Breast epithelium (tissue), 4 donors: ENCODE results near the gene PPP2R2B. TPM values are rescaled to one million over a fixed set of nuclear protein-coding genes. Genes with fewer than 3 reads are reported as not detected.

Experiments used
- DNase-seq, 2 donors: peaks; one replicate each; pipeline ENCODE4 v3.0.0-alpha.2; 2019; ENCODE audit warnings: low spot score in 2 of 2
- H3K27ac ChIP-seq, 2 donors: fragments of 200-600 bp; sonication (generic) in 1 of 2; one replicate each; pipeline ENCODE4 v1.5.1; 2016 to 2019; ENCODE audit warnings: mild to moderate bottlenecking in 1 of 2
- H3K27me3 ChIP-seq, 2 donors: fragments of 200-600 bp; sonication (generic) in 1 of 2; one replicate each; pipeline versions ENCODE4 v1.5.1 to v1.6.0; 2017 to 2019; ENCODE audit warnings: control low read depth in 1 of 2, mild to moderate bottlenecking in 1 of 2
- H3K36me3 ChIP-seq: fragments of 200-600 bp; one replicate; pipeline ENCODE4 v1.5.1; 2019
- H3K4me1 ChIP-seq, 2 donors: fragments of 200-600 bp; sonication (generic); one replicate each; pipeline ENCODE4 v1.5.1; 2016 to 2019; ENCODE audit warnings: control low read depth in 1 of 2
- H3K4me3 ChIP-seq, 3 donors: fragments of 200-600 bp; sonication (generic); 1 replicate in 2 of 3; 2 replicates in 1 of 3; pipeline ENCODE4 v1.5.1; 2016 to 2019; ENCODE audit warnings: mild to moderate bottlenecking in 3 of 3, moderate library complexity in 2 of 3
- H3K9me3 ChIP-seq, 2 donors: fragments of 200-600 bp; sonication (generic) in 1 of 2; one replicate each; pipeline ENCODE4 v1.5.1; 2016 to 2019; ENCODE audit warnings: control low read depth in 1 of 2
- CTCF ChIP-seq, 3 donors: fragments of 450-650 bp; IDR thresholded peaks; one replicate each; pipeline ENCODE4 v1.5.1; 2016 to 2017; ENCODE audit warnings: antibody characterized with exemption in 3 of 3, mild to moderate bottlenecking in 3 of 3, moderate library complexity in 3 of 3
- POLR2A ChIP-seq: fragments of 450-650 bp; IDR thresholded peaks from one replicate; pipeline ENCODE4 v1.6.1; 2016; ENCODE audit warnings: antibody characterized with exemption, mild to moderate bottlenecking, moderate library complexity
- POLR2AphosphoS5 ChIP-seq, 3 donors: sonication (generic); formaldehyde crosslinking; IDR thresholded peaks; one replicate each; pipeline ENCODE4 v1.6.1; 2017; ENCODE audit warnings: antibody characterized with exemption in 3 of 3
- intact Hi-C: fragments of 100-400 bp; cut with DNase I; formaldehyde crosslinking; loops from one replicate; pipeline ENCODE4 v1.15.1; 2023; ENCODE audit warnings: low total_unique reads
- total RNA-seq, 3 donors: library from RNA; depleted of rRNA; stranded (reverse); fragments of >200 nt; gene quantifications; one replicate each; pipeline ENCODE4 v1.1.0, GENCODE V29; 2016

Gene PPP2R2B
- total RNA-seq, 3 donors from 2014 or later, result 0.33 to 1.8 (median 1.6) TPM

GRCh38 chr5:146832985-146833732 is 45.4 kb downstream of the PPP2R2B start:
- Histone ChIP-seq H3K9me3 (no peaks in the 10 kb centered on the region), H3K4me1 (no peaks in the 10 kb centered on the region), H3K27me3 (peaks cover 0 to 3% of the 10 kb centered on the region in 2 donors), H3K36me3 (no peaks in the 10 kb centered on the region), H3K27ac (peak overlapping the region in 1 of 2 donors; percentile 13), H3K4me3 (no peak overlapping the region)
- intact Hi-C loops, result no loop called here
- peak in 1 of 2 donors; percentile 23 for DNase-seq
- TF ChIP-seq POLR2AphosphoS5 (IDR thresholded peaks at IDR 0.05), result no peak
- TF ChIP-seq CTCF (IDR thresholded peaks at IDR 0.05), result no peak
- no peak for TF ChIP-seq POLR2A

DNA sequence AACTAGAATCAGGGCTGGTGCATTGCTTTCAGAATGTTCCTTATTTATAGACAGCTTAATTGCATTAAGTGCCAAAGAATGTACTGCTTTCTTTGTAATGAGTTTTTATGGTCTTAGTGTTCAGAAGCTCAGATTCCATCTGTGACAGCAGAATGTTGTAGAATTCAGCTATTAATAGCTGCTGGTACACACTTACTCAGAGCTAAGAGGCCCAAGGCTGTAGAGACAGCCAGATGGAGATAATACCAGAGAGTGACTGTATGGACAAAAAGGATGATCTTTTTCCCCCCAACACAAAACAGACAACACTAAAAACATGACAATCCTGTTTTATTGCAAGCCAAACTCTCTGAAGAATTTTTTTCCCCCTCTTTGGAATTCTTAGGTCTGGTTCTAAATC is 50.2 kb downstream of the PPP2R2B start:
- Histone ChIP-seq H3K9me3 (no peaks in the 10 kb centered on the region), H3K27ac (no peak overlapping the region), H3K4me3 (no peak overlapping the region), H3K36me3 (no peaks in the 10 kb centered on the region), H3K4me1 (no peaks in the 10 kb centered on the region), H3K27me3 (no peaks in the 10 kb centered on the region)
- intact Hi-C loops, result no loop called here
- TF ChIP-seq POLR2A, result no peak
- no peak for TF ChIP-seq CTCF (IDR thresholded peaks at IDR 0.05)
- no peak for TF ChIP-seq POLR2AphosphoS5 (IDR thresholded peaks at IDR 0.05)
- DNase-seq, result no peak

DNA sequence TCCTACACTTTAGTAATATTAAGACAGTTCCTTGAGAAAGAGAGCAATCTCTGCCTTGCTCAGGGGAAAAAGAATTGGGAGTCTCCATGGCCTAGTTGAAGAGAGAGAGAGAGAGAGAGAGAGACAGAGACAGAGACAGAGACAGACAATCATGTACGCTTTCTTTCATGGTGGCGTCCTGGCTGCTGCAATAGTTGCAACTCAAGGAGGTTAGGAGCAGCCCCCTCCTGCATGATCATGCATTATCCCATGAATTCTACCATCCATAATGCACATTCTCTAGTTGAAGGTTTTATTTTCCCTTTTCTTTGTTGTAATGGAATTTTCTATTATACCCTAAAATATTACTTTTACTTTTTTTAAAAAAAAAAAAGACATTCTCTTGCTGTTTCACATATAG is 50.7 kb downstream of the PPP2R2B start:
- Histone ChIP-seq H3K4me1 (no peaks in the 10 kb centered on the region), H3K27ac (no peak overlapping the region)

DNA sequence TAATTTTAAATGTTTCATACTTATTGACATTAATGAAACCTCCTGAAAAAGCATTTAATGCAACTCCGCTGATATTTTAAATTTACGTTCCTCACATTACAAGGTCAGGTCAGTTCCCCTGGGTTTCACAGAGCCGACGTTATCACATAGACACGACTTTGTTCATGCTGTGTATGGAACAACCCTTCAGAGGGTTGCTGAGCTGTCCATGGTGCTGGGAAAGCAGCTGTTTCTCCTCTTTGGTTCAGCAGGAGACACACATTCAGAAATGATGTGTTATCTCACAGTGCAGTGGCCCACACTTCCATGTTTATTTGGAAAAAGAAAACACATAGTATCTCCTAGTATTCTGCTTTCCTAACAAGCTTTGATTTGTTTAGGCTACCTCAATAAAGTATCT is 53.5 kb downstream of the PPP2R2B start:
- Histone ChIP-seq H3K4me1 (no peaks in the 10 kb centered on the region), H3K36me3 (no peaks in the 10 kb centered on the region), H3K27me3 (no peaks in the 10 kb centered on the region), H3K9me3 (no peaks in the 10 kb centered on the region), H3K4me3 (no peak overlapping the region), H3K27ac (no peak overlapping the region)
- TF ChIP-seq POLR2AphosphoS5 (IDR thresholded peaks at IDR 0.05) (no peak), CTCF (IDR thresholded peaks at IDR 0.05) (no peak), POLR2A (no peak)
- DNase-seq, result no peak
- intact Hi-C loops, result no loop called here

More for the DNA sequence above, 50.7 kb downstream of the PPP2R2B start:
- TF ChIP-seq CTCF (IDR thresholded peaks at IDR 0.05) (no peak), POLR2AphosphoS5 (IDR thresholded peaks at IDR 0.05) (no peak), POLR2A (no peak)
- no peaks in the 10 kb centered on the region for H3K27me3 ChIP-seq
- no peaks in the 10 kb centered on the region for H3K9me3 ChIP-seq
- intact Hi-C loops, result no loop called here
- no peak overlapping the region for H3K4me3 ChIP-seq
- no peak for DNase-seq
- no peaks in the 10 kb centered on the region for H3K36me3 ChIP-seq

- intact Hi-C loops, result no loop called here
- no peak overlapping the region for H3K27ac ChIP-seq
- no peaks in the 10 kb centered on the region for H3K27me3 ChIP-seq
- H3K9me3 ChIP-seq, result no peaks in the 10 kb centered on the region
- TF ChIP-seq POLR2A, result no peak
- no peak for TF ChIP-seq POLR2AphosphoS5 (IDR thresholded peaks at IDR 0.05)
- TF ChIP-seq CTCF (IDR thresholded peaks at IDR 0.05), result no peak
- DNase-seq, result no peak
- H3K4me3 ChIP-seq, result no peak overlapping the region
- no peaks in the 10 kb centered on the region for H3K36me3 ChIP-seq
- no peaks in the 10 kb centered on the region for H3K4me1 ChIP-seq
Observed at GRCh38 chr5:146821732-146822131, 56.8 kb downstream of the PPP2R2B start.
